IMR-90 (cell line): Measurements from ENCODE around the gene SSH2. TPM values are rescaled to one million over a fixed set of nuclear protein-coding genes. Genes with fewer than 3 reads are reported as not detected.

Experiments used
- ATAC-seq: fragments of 200-7000 bp; cut with Tn5 transposase; 2 replicates; pipeline ENCODE4 v1.9.1; 2020; ENCODE audit warnings: low read depth, mild to moderate bottlenecking, moderate library complexity
- BruUV-seq: library from RNA; stranded (reverse); fragments of 400-500 nt; replicated peaks from 2 replicates; lab custom pipeline; 2021; lab: Mats Ljungman, UMichigan
- CTCF ChIA-PET: fragments of 300-600 bp; formaldehyde crosslinking; extraction: SDS; loops from one replicate; lab custom pipeline; 2021; ENCODE audit warnings: antibody characterized with exemption; lab: Yijun Ruan, JAX
- POLR2A ChIA-PET: fragments of 300-600 bp; sonication (Branson Sonifier 250); formaldehyde crosslinking; loops from one replicate; lab custom pipeline; 2022; ENCODE audit warnings: antibody characterized with exemption; ENCODE audit not compliant: unreplicated experiment; lab: Charles Lee
- DNase-seq: peaks from one replicate; pipeline ENCODE4 v3.0.0; 2013
- H2AFZ ChIP-seq: replicated peaks from 2 replicates; pipeline ENCODE3; 2013; ENCODE audit warnings: low read length, mild to moderate bottlenecking; ENCODE audit not compliant: poor library complexity
- H2AK5ac ChIP-seq: 2 replicates; pipeline ENCODE4 v1.6.1; 2013; ENCODE audit warnings: low read depth, low read length, inconsistent platforms
- H2AK9ac ChIP-seq: replicated peaks from 2 replicates; pipeline ENCODE3; 2013; ENCODE audit warnings: mild to moderate bottlenecking, low read depth, low read length, moderate library complexity; ENCODE audit not compliant: poor library complexity
- H2BK120ac ChIP-seq: 2 replicates; pipeline ENCODE4 v1.6.1; 2013; ENCODE audit warnings: low read depth, low read length, inconsistent platforms
- H2BK15ac ChIP-seq: 3 replicates; pipeline ENCODE4 v1.6.1; 2013; ENCODE audit warnings: low read depth, low read length, inconsistent platforms
- H2BK20ac ChIP-seq: 2 replicates; pipeline ENCODE4 v1.6.1; 2013; ENCODE audit warnings: low read depth, mild to moderate bottlenecking, inconsistent platforms, low read length, moderate library complexity
- H2BK5ac ChIP-seq: 2 replicates; pipeline ENCODE4 v1.6.1; 2013; ENCODE audit warnings: mild to moderate bottlenecking, low read depth, low read length, inconsistent platforms; ENCODE audit not compliant: poor library complexity, severe bottlenecking
- H3K14ac ChIP-seq: replicated peaks from 2 replicates; pipeline ENCODE4 v1.6.1; 2013; ENCODE audit warnings: low read depth, low read length, inconsistent platforms
- H3K18ac ChIP-seq: 2 replicates; pipeline ENCODE4 v1.6.1; 2013; ENCODE audit warnings: low read depth, low read length, control low read depth
- H3K23ac ChIP-seq: 2 replicates; pipeline ENCODE4 v1.6.1; 2013; ENCODE audit warnings: low read depth, low read length, inconsistent platforms
- H3K27ac ChIP-seq: 2 replicates; pipeline ENCODE4 v1.5.1; 2013; ENCODE audit warnings: mild to moderate bottlenecking, control low read depth, low read length; ENCODE audit not compliant: insufficient read depth
- H3K27me3 ChIP-seq: 2 replicates; pipeline ENCODE4 v1.6.1; 2013; ENCODE audit warnings: low read length; ENCODE audit not compliant: control insufficient read depth, insufficient read depth
- H3K36me3 ChIP-seq: 2 replicates; pipeline ENCODE4 v1.6.1; 2013; ENCODE audit warnings: low read length, mixed read lengths; ENCODE audit not compliant: control insufficient read depth, insufficient read depth
- H3K4ac ChIP-seq: 2 replicates; pipeline ENCODE4 v1.6.1; 2013; ENCODE audit warnings: low read depth, low read length, inconsistent platforms
- H3K4me1 ChIP-seq: 2 replicates; pipeline ENCODE4 v1.6.1; 2013; ENCODE audit warnings: low read length, mixed read lengths; ENCODE audit not compliant: control insufficient read depth, insufficient read depth
- H3K4me2 ChIP-seq: 2 replicates; pipeline ENCODE4 v1.6.1; 2013; ENCODE audit warnings: low read depth, mild to moderate bottlenecking, control low read depth, low read length, moderate library complexity
- H3K4me3 ChIP-seq: 2 replicates; pipeline ENCODE4 v1.5.1; 2013; ENCODE audit warnings: low read depth, mild to moderate bottlenecking, control low read depth, low read length, moderate library complexity; ENCODE audit not compliant: insufficient read depth
- H3K56ac ChIP-seq: 2 replicates; pipeline ENCODE4 v1.6.1; 2013; ENCODE audit warnings: low read length, inconsistent platforms; ENCODE audit not compliant: insufficient read depth; ENCODE audit errors: extremely low read depth
- H3K79me1 ChIP-seq, 2 experiments: 2 replicates each; pipeline ENCODE4 v1.6.1; 2013; ENCODE audit warnings: low read length in 2 of 2, inconsistent platforms in 1 of 2, low read depth in 1 of 2
- H3K9ac ChIP-seq: 2 replicates; pipeline ENCODE4 v1.6.1; 2013; ENCODE audit warnings: low read depth, low read length, control low read depth
- H3K9me1 ChIP-seq: 2 replicates; pipeline ENCODE4 v1.6.1; 2013; ENCODE audit warnings: low read length, inconsistent platforms; ENCODE audit not compliant: insufficient read depth
- H3K9me3 ChIP-seq: 2 replicates; pipeline ENCODE4 v1.6.1; 2013; ENCODE audit warnings: low read length; ENCODE audit not compliant: control insufficient read depth, insufficient read depth
- H4K20me1 ChIP-seq: 2 replicates; pipeline ENCODE4 v1.6.1; 2013; ENCODE audit warnings: low read length, inconsistent platforms; ENCODE audit not compliant: insufficient read depth
- H4K5ac ChIP-seq: 2 replicates; pipeline ENCODE4 v1.6.1; 2013; ENCODE audit warnings: mild to moderate bottlenecking, low read depth, low read length, control low read depth
- H4K8ac ChIP-seq, 2 experiments: 2 replicates each; pipeline ENCODE4 v1.6.1; 2013; ENCODE audit warnings: low read depth in 2 of 2, low read length in 2 of 2, control low read depth in 1 of 2, inconsistent platforms in 1 of 2
- H4K91ac ChIP-seq: 2 replicates; pipeline ENCODE4 v1.6.1; 2013; ENCODE audit warnings: low read depth, low read length, inconsistent platforms; ENCODE audit not compliant: insufficient read depth
- BHLHE40 ChIP-seq: fragments of 150-350 bp; IDR thresholded peaks from 2 replicates; pipeline ENCODE4 v1.6.1; 2016; ENCODE audit warnings: mild to moderate bottlenecking, low read depth, low read length
- CTCF ChIP-seq: conservative IDR thresholded peaks from 2 replicates; pipeline ENCODE4 v1.5.1; 2012; ENCODE audit warnings: mild to moderate bottlenecking, low read depth, low read length, improper control_type of control experiment
- ELK1 ChIP-seq: fragments of 150-350 bp; IDR thresholded peaks from 2 replicates; pipeline ENCODE4 v1.6.1; 2016; ENCODE audit warnings: low read depth, mild to moderate bottlenecking, low read length, moderate library complexity, borderline replicate concordance
- FOS ChIP-seq: fragments of 150-350 bp; IDR thresholded peaks from 2 replicates; pipeline ENCODE4 v1.6.1; 2016; ENCODE audit warnings: low read depth, low read length
- MAFK ChIP-seq: IDR thresholded peaks from 2 replicates; pipeline ENCODE4 v1.6.1; 2012; ENCODE audit warnings: low read depth, low read length, improper control_type of control experiment
- MAZ ChIP-seq: IDR thresholded peaks from 2 replicates; pipeline ENCODE4 v1.6.1; 2012; ENCODE audit warnings: low read depth, mild to moderate bottlenecking, low read length, improper control_type of control experiment, moderate library complexity, borderline replicate concordance
- RAD21 ChIP-seq: IDR thresholded peaks from 2 replicates; pipeline ENCODE4 v1.6.1; 2012; ENCODE audit warnings: low read length, improper control_type of control experiment
- RFX5 ChIP-seq: IDR thresholded peaks from 2 replicates; pipeline ENCODE4 v1.8.0; 2012; ENCODE audit warnings: low read depth, mild to moderate bottlenecking, low read length, moderate library complexity
- SMC3 ChIP-seq: fragments of 150-350 bp; IDR thresholded peaks from 2 replicates; pipeline ENCODE4 v1.6.1; 2016; ENCODE audit warnings: low read depth, mild to moderate bottlenecking, antibody characterized with exemption, low read length, moderate library complexity
- USF2 ChIP-seq: fragments of 150-350 bp; IDR thresholded peaks from 2 replicates; pipeline ENCODE4 v1.6.1; 2017; ENCODE audit warnings: mild to moderate bottlenecking, antibody characterized with exemption, low read length, low read depth
- WGBS, 2 experiments: methylation state at CpG; one replicate each; pipeline versions ENCODE4 v1.1.5 to v1.1.7; 2013; ENCODE audit warnings: missing lambda C conversion rate in 2 of 2; ENCODE audit not compliant: insufficient read length in 1 of 2; ENCODE audit errors: extremely low coverage in 2 of 2; 5-methylcytosine and 5-hydroxymethylcytosine counted together
- dilution Hi-C: fragments of 300-500 bp; cut with HindIII; formaldehyde crosslinking; loops from one replicate; pipeline ENCODE4 v1.14.3; 2018; ENCODE audit warnings: low sequenced_read_pairs; ENCODE audit not compliant: unreplicated experiment
- in situ Hi-C: fragments of 300-500 bp; cut with MboI; formaldehyde crosslinking; loops from 3 replicates; pipeline ENCODE4 v1.14.3; 2019; ENCODE audit warnings: low sequenced_read_pairs, inconsistent platforms, mixed read lengths
- intact Hi-C: fragments of 100-400 bp; cut with micrococcal nuclease; formaldehyde crosslinking; loops from 2 replicates; pipeline ENCODE4 v1.10.0; 2022
- polyA plus RNA-seq, 3 experiments: library from polyadenylated mRNA; depleted of rRNA; stranded (reverse); fragments of >200 nt; gene quantifications; 2 replicates each; pipeline ENCODE4 v1.2.3, GENCODE V29; 2012; ENCODE audit warnings: low replicate concordance in 1 of 3
- total RNA-seq: library from RNA; depleted of rRNA; stranded (reverse); fragments of >200 nt; gene quantifications from 2 replicates; pipeline ENCODE4 v1.2.3, GENCODE V29; 2012

The SSH2 gene
- total and polyA plus RNA-seq, 2 of the 4 experiments (the other 2 are of a cell fraction), result 9.3 TPM

- TF ChIP-seq ELK1, result no peak
- no peak for TF ChIP-seq RAD21
- TF ChIP-seq SMC3, result no peak
Observed at GRCh38 chr17:29760279-29761039, 169.6 kb downstream of the SSH2 start (continued).

- no CpG with 5 or more reads among the region's 2 CpGs for WGBS, 2 experiments
- TF ChIP-seq BHLHE40, result no peak
- TF ChIP-seq RFX5, result no peak
- TF ChIP-seq MAZ, result no peak
- TF ChIP-seq USF2, result no peak
- TF ChIP-seq FOS, result no peak
- TF ChIP-seq MAFK, result no peak
- no peak for TF ChIP-seq CTCF
- TF ChIP-seq ELK1, result no peak
Observed at GRCh38 chr17:29758255-29758654, 171.8 kb downstream of the SSH2 start.

More at GRCh38 chr17:29758255-29758654, 171.8 kb downstream of the SSH2 start:
- H3K4me2 ChIP-seq, result no peak overlapping the region
- no peak overlapping the region for H3K14ac ChIP-seq
- no peak overlapping the region for H2AK9ac ChIP-seq
- no peak overlapping the region for H2BK20ac ChIP-seq
- H3K4me1 ChIP-seq, result no peaks in the 10 kb centered on the region
- no peak overlapping the region for H4K5ac ChIP-seq
- no peak overlapping the region for H2BK120ac ChIP-seq
- intact Hi-C loops (no loop called here), in situ Hi-C loops (no loop called here), dilution Hi-C loops (no loop called here)
- H3K9ac ChIP-seq, result no peak overlapping the region
- no TSS peak for BruUV-seq
- H4K91ac ChIP-seq, result no peak overlapping the region
- H2AK5ac ChIP-seq, result no peak overlapping the region
- no peaks in the 10 kb centered on the region for H3K9me3 ChIP-seq
- CTCF ChIA-PET, result interaction anchor here (0.6 kb wide), 1 partner anchor 14 kb away, joined by 8 read pairs; no protein-coding TSS in a partner anchor
- 0 out of 2 replicates have a peak, but pooled peaks cover 6% of the 10 kb centered on the region for H4K20me1 ChIP-seq
- no peak for DNase-seq
- H4K8ac ChIP-seq, result no peak overlapping the region
- no peaks in the 10 kb centered on the region for H3K36me3 ChIP-seq
- H2BK15ac ChIP-seq, result no peak overlapping the region
- no peak overlapping the region for H3K4ac ChIP-seq
- H3K56ac ChIP-seq, result no peak overlapping the region
- no peaks in the 10 kb centered on the region for H3K27me3 ChIP-seq
- H3K27ac ChIP-seq, result no peak overlapping the region
- no peak overlapping the region for H3K4me3 ChIP-seq
- H3K9me1 ChIP-seq, result no peaks in the 10 kb centered on the region; the same call in 1 of the 2 replicates
- H3K23ac ChIP-seq, result no peak overlapping the region
- no peak overlapping the region for H3K18ac ChIP-seq
- peaks cover 4 to 21% of the 10 kb centered on the region in 2 experiments for H3K79me1 ChIP-seq
- ATAC-seq, result no peak
- H2BK5ac ChIP-seq, result no peak overlapping the region
- POLR2A ChIA-PET, result no interaction called here
- H2AFZ ChIP-seq, result no peak overlapping the region
